Tibial nerve (tissue), 4 donors: ENCODE data around the gene CYP4A22.

Source experiments
- EP300 ChIP-seq, 2 donors: sonication (generic); formaldehyde crosslinking; IDR thresholded peaks; one replicate each; pipeline ENCODE4 v1.6.1; 2017; ENCODE audit warnings: antibody characterized with exemption in 2 of 2, mild to moderate bottlenecking in 1 of 2
- TF ChIP-seq, protein P1 (sequence below), 5 experiments: fragments of 200-600 bp in 3 of 5; fragments of 450-650 bp in 2 of 5; sonication (generic) in 3 of 5; IDR thresholded peaks; one replicate each; pipeline ENCODE4 v1.5.1; 2016 to 2019; ENCODE audit warnings: antibody characterized with exemption in 5 of 5, mild to moderate bottlenecking in 3 of 5, moderate library complexity in 2 of 5

DNA sequence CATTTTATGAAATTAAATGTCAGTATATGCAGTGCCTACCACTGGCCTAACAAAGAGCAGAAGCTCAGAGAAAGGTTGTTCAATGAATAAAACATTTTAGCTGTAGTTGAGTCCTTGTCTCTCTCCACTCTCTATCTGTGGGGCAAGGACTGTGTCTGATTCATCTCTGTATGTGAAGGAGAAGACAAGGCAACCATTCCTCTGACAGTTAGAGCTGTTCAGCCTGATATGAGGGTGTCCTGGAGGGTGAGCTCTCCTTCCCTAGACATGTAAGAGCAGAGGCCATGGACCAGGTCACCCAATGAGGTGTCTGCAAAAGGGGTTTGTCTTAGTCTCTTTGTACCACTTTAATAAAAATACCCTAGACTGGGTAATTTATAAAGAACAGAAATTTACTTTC lies 57.1 kb downstream of the CYP4A22 start:
- TF ChIP-seq EP300 (IDR thresholded peaks at IDR 0.05) = no peak
- TF ChIP-seq, protein P1, sequence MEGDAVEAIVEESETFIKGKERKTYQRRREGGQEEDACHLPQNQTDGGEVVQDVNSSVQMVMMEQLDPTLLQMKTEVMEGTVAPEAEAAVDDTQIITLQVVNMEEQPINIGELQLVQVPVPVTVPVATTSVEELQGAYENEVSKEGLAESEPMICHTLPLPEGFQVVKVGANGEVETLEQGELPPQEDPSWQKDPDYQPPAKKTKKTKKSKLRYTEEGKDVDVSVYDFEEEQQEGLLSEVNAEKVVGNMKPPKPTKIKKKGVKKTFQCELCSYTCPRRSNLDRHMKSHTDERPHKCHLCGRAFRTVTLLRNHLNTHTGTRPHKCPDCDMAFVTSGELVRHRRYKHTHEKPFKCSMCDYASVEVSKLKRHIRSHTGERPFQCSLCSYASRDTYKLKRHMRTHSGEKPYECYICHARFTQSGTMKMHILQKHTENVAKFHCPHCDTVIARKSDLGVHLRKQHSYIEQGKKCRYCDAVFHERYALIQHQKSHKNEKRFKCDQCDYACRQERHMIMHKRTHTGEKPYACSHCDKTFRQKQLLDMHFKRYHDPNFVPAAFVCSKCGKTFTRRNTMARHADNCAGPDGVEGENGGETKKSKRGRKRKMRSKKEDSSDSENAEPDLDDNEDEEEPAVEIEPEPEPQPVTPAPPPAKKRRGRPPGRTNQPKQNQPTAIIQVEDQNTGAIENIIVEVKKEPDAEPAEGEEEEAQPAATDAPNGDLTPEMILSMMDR (IDR thresholded peaks at IDR 0.05) = no peak
